ENCODE data around the gene NBEA.
"Not testable (repeated sequence)": the region's sequence is repeated elsewhere in the genome, so short reads cannot be mapped to it uniquely, and the experiment has no call there.

Gene NBEA

DNA sequence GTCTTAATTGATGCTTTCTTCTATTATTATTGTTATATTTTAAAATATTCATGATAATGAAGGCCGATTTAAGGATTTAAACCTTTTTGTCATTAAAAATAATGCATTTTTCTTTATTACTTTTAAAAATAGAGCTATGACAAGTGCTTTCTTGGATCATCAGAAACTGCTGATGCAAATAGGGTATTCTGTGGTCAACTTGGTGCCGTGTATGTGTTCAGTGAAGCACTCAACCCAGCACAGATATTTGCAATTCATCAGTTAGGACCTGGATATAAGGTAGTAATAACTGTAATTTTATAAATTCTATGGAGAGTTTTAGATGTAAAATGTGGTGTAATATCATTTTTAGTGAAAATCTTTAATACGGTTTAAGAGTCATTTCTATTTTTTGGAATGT lies 116.5 kb downstream of the NBEA start:
- DNase-seq (ENCODE audit: low read depth in 4 of 4, low spot score in 1 of 4), result not testable (repeated sequence)

DNA sequence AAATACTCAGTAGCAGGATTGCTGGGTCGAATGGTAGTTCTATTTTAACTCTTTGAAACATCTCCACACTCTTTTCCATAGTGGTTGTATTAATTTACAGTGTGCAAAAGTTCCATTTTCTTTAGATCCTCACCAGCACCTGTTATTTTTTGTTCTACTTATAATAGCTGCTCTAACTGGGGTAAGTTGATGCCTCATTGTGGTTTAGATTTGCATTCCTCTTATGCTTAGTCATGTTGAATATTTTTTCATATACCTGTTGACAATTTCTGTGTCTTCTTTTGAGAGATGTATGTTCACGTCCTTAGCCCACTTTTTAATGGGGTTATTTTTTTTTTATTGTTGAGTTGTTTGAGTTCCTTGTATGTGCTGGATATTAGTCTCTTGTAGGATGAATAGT lies 144.6 kb downstream of the NBEA start:
- DNase-seq (ENCODE audit: low read depth in 4 of 4, low spot score in 1 of 4), result no peak

DNA sequence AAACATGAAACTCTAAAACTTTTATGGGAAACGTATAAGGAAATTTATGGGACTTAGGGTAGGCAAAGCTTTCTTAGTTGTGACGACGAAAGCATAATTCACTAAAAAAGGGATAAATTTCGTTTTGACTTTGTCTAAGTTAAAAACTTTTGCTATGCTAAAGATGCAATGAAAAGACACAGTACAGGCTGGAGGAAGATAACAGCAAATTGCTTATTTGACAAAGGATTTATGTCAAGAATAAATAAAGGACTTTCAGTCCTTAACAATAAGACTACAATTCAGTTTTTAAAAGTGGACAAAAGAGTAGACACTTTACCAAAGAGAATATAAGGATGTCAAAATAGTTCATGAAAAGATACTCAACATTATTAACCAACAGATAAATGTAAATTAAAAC lies 150.2 kb downstream of the NBEA start:
- no peak for DNase-seq (ENCODE audit: low read depth in 4 of 4, low spot score in 1 of 4)

DNA sequence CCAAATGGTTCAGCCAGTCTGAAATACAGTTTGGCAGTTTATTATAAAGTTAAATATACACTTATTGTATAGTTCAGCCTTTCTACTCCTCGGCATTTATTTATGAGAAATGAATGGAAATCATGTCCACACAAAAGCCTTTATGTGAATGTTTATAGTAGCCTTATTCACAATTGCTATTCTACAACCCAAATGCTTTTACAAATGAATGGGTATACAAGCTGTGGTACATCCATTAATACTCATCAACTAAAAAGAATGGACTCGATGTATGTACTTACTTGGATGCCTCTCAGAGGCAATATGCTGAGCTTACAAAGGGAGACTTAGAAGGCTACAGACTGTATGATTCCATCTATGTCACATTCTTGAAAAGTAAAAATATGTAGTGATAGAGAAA lies 150.7 kb downstream of the NBEA start:
- no peak for DNase-seq (ENCODE audit: low read depth in 4 of 4, low spot score in 1 of 4)

DNA sequence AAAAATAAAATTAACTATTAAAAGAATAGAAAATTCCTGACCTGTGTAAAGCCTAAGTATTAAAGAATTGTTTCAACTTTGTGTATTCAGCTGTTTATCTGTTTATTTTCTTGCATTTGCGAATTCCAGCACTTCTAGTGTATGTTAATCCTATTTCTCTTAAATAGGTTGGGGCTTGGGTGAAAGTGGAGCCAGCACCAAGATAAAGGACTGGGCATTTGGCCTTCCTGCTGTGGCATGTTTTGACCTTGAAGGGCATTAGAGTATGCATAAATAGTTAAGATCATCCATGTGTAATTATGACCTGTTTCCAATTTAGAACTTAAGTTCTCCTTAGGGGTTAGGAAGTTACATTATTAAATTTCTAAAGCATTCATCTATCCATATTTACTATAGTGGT lies 151.3 kb downstream of the NBEA start:
- no peak for DNase-seq (ENCODE audit: low read depth in 4 of 4, low spot score in 1 of 4)

DNA sequence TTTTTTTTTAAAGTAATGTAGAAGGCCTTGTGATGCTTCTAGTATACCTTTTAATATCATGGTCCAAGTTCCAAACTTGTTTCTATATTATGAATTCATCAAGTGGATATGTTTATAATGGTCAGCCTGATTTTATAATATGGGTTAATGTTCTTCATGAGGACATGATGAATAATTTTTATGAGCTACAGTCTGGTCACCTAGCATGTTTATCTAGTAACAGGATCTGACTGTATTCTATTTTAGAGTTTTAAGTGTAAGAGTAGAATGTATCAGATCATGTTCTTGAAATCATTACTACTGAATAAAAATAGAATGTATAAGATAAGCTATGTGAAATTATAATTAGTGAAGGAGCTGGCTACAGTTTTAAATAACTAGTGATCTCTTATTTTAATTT lies 164.7 kb downstream of the NBEA start:
- DNase-seq (ENCODE audit: low read depth in 4 of 4, low spot score in 1 of 4), result not testable (repeated sequence)

DNA sequence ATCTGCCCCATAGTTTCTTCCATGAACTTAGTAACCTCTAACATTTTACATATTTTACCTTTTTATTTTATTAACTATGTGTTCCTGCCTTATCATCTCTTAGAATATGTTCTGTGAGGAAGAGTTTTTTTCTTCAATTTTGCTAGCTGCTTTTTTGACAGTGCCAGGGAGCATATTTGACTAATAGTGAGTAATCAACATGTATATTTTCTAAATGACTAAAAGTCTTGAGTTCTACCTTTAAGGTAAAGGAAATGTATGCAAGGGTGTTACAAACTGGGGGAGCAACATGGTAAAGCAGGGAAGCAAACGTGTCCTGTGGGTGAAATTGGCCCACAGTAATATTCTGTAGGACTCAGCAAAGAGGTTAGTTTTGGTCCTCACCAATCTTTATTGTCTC lies 165.5 kb downstream of the NBEA start:
- no peak for DNase-seq (ENCODE audit: low read depth in 4 of 4, low spot score in 1 of 4)

DNA sequence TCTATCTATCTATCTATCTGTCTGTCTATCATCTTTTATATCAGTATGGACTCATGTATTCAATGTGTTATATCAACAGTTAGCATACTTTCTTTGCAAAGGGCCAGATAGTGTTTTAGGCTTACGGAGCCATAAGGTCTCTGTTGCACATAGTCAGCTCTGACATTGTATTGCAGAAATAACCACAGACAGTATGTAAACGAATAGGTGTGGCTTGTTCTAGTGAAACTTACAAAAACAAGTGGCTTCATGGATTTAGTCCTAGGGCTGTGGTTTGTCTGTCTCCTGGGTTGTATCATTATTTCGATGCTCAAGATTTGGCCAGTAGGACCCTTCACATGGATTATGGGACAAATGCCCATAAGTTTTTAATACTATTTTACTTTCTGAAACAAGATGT lies 171.5 kb downstream of the NBEA start:
- not testable (repeated sequence) for DNase-seq (ENCODE audit: low read depth in 4 of 4, low spot score in 1 of 4)

DNA sequence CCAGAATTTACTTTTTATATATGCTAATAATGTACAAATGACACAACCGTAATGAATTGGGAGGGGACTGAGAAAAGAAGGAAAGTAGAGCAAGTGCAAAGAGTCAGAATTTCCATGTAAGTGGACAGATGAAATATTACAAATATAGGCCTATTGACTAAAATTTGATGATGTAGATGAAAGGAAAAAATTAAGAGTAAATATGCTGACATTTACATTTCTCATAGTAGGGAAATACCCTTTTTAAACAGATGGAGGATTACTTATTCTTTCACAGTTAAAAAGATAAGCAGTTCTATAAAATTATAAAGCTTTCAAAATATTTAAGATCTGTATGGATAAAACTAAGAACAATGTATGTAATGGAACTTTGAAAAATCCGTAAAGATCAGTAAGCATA lies 185.4 kb downstream of the NBEA start:
- DNase-seq (ENCODE audit: low read depth in 4 of 4, low spot score in 1 of 4), result no peak

DNA sequence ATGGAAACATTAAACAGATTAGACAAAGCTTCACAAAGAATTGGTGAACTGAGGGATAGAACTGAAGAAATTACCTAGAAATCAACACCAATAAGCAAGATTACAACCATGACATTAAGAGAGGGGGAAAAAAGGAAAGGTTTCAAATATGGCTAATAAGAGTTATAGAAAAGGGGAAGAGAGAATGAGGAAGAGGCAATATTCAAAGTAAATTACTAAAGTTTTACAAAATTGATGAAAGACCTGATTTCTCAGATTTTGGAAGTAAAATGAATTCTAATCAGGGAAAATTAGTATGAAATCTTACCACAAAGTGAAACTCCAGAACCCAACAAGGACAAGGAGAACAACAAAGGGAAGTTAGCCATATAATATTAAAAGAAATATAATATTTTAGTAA lies 187.4 kb downstream of the NBEA start:
- DNase-seq (ENCODE audit: low read depth in 4 of 4, low spot score in 1 of 4), result no peak

DNA sequence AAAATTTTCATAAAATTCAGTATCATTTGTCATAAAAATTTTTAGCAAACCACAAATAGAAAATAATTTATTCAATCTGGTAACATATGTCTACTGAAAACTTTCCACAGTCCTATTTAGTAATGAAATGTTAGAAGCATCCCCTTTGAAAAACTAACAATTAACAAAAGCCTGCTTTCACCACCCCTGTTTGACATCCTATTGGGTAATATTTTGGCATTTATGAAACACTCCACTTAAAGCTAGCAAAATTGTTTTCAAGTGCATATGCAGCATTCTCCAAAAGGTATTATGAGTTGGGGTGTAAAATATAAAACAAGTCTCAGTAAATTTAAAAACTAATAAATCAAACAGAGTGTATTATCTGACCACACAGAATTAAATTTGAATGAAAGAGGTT lies 189.4 kb downstream of the NBEA start:
- no peak for DNase-seq (ENCODE audit: low read depth in 4 of 4, low spot score in 1 of 4)

DNA sequence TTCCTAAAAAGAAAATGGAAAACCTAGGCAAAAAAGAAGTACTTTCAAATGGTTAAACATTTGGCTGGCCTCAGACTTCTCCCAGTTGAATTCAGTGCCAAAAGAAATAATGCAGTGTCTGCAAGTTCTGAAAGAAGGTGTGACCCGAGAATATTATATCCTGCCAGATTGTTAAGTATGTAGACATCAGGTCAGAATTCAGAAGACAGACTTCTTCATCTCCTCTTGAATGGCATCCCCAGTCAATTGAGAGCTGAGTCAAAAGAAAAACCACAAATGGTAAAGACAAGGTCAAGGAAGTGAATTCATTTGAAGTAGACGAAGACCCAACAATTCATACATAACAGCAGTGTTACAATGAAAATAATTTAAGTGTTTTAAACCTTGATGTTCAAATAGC lies 194.5 kb downstream of the NBEA start:
- no peak for DNase-seq (ENCODE audit: low read depth in 4 of 4, low spot score in 1 of 4)

DNA sequence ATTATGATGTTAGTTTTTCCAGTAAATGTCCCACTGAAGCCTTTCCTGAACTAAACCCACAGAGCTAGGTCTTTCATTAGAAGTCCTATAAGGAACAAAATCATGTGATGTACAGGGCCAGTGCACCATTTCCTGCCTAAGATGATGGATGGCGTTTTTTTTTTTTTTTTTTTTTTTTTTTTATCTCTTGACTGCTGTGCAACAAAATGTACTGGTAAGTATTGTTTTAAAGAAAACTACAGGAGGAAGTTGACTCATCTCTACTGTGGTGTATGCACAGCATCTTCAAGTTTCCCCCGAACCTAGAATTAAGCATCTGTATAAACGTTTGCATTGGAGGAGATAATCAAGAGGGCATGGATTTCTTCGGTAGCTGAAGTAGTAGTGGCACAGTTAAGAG lies 197.5 kb downstream of the NBEA start:
- no peak for DNase-seq (ENCODE audit: low read depth in 4 of 4, low spot score in 1 of 4)

DNA sequence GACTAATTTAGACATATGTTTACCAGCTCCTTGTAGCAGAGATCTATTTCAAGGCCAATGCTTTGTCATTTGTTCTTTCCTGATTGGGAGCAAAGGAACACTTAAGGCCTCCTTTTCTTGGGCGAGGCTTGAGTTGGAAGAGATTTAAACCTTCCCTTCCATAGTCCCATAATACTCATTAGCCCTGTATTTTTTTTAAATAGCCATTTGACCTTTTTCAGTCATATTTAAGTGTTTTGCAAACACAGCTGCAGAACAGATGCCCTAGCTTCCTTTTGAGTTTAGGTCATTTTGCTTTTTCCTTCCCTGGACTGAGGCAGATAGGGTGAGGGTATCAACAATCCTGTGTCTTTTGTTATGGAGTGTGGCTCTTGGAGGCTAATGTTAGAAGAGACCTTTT lies 198.3 kb downstream of the NBEA start:
- DNase-seq (ENCODE audit: low read depth in 4 of 4, low spot score in 1 of 4), result no peak

DNA sequence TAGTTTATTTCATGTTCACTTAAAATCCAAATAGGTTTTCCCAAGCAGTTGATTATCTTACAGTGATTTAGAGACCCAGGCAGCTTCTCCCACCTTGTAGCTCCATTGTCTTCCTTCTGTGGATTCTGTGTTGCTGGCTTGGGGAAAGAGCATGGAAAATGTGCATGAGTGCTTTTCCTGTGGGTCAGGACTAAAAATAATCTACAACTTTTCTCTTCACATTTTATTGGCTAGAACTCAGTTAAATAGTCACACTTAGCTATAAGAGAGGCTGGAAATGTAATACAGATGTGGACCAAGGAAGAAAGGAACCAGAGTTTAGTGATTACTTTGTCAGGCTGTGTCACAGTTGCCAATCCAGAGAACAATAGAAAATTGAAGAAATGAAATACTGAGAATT lies 198.8 kb downstream of the NBEA start:
- DNase-seq (ENCODE audit: low read depth in 4 of 4, low spot score in 1 of 4), result no peak

DNA sequence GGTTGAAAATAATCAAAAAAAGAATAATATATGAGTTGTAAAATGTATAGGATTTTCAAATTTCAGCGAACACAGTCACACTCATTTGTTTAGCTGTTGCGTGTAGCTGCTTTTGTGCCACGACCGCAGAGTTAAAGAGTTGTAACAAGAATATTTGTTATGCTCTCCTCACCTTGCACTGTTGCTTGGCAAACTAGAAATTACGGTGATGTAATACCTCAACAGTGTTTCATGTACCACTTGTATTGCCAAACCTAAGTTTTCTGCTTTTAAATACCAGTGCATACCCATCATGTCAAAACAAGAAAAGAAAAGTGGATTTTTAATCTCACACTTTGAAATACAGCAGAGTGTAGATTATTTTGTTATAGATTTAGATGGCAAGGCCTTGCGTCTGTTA lies 201.1 kb downstream of the NBEA start:
- no peak for DNase-seq (ENCODE audit: low read depth in 4 of 4, low spot score in 1 of 4)

DNA sequence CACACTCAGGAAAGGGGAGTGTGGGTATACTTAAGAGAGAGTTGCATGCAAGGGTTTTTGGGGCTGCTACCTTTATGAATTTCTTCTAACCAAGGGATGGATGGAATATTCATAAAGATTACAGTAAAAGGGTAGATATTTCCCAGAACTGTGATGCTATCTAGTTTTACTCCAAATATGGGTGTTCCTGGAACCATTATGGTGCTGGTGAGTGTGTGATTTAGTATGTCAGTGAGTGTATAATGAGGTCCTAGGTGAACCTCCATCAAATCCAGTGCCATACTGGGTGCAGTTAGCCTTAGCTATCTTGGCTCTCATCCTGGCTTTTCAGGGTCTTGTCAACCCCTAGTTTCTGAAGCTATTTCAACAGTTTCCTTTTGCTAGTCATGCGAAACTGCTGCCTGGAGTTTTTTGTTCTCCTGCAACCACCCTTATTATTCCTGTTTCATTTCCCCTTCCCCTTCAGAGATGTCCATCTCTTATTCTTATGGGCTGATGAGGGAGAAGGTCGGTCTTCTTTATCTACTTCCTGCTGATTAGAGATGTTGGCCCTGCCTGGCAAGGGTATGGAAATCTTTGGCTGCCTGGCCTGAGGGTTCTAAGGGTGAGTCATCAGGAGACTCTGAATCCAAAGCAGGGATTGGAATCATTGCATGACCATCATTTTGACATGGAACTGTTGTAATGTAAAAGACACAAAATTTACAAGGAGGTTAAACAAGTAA lies 202.3 kb downstream of the NBEA start:
- no peak for DNase-seq (ENCODE audit: low read depth in 4 of 4, low spot score in 1 of 4)

DNA sequence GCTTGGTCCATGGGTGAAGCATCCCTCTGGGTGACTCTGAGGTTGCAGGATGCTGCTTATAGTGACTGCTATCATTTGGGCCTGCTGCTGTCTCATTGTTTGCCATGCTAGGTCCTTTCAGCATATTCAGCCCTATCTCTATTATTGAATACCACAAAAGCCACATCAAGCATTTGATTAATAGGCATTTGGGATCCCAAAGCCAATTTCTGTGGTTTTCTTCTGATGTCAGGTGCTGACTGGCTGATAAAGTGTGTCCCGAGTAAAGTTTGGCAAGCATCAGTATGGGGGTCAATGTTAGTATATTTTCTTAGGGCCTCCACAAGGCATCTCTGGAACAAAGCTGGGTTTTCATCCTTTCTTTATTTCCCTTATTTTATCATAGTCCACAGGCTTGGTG lies 204.6 kb downstream of the NBEA start:
- DNase-seq (ENCODE audit: low read depth in 4 of 4, low spot score in 1 of 4), result no peak

DNA sequence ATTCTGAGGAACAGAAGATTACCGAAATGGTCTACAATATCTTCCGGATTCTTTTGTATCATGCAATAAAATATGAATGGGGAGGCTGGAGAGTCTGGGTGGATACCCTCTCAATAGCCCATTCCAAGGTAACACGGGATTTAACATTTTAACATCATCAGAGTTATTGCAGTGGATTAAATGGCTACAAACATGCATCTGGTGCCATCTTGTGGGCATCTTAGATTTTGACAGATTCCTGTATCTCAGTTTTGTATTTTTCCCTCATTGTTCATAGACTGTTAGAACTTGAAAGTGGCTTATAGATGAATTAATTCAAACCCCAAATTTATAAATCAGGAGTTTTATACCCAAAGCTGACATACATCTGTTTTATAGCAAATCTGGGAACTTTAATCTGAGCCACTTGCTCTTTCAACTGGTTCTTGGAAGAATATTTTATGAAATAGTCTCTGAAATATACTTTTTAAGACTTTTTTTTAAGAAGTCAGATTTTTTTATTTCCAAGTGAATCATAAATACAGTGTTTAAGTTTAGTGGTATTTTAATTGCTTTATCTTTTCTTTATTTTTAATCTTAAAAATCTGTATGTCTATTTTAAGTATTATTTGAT lies 215.2 kb downstream of the NBEA start:
- DNase-seq (ENCODE audit: low read depth in 4 of 4, low spot score in 1 of 4), result no peak

DNA sequence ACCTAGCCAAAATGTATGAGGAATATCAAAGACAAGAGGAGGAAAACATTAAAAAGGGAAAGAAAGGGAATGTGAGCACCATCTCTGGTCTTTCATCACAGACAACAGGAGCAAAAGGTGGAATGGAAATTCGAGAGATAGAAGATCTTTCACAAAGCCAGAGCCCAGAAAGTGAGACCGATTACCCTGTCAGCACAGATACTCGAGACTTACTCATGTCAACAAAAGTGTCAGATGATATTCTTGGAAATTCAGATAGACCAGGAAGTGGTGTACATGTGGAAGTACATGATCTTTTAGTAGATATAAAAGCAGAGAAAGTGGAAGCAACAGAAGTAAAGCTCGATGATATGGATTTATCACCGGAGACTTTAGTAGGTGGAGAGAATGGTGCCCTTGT lies 217.0 kb downstream of the NBEA start:
- DNase-seq (ENCODE audit: low read depth in 4 of 4, low spot score in 1 of 4), result no peak

DNA sequence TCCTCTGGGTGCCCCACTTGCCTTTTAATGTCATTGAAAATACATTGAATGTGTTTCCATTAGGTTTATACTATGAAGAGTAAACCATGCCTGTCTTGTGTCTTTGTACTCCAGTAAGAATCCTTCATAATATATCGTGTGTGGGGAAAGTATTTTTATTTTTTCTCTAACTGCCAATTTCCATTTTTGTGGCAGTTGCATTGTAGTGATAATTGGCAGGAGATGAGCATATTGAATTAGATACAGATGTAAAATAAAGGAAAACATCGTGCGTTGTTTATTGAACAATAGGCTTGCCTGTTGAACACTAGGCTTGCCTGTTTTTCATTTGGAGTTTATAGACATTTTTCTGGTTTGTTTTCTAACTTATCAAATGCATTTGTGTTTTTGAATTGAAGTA lies 218.8 kb downstream of the NBEA start:
- DNase-seq (ENCODE audit: low read depth in 4 of 4, low spot score in 1 of 4), result no peak

DNA sequence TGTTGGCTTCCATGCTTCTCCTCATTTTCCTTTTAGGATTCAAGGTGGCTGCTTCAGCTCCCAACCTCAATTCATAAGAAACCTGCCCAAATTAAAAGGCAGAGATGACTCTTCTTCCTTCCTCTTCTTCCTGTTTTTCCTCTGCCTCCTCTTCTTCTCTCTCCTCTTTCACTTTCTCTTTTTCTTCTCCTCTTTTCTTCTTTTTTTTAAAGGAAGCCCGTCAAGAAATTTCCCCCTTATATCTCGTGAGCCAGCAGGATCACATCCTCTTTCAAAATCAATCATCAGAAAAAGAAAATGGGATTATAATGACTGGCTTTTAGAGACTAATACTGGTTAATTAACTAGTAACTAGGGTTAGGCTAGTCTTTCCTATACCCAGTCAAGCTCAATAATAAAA lies 220.3 kb downstream of the NBEA start:
- DNase-seq (ENCODE audit: low read depth in 4 of 4, low spot score in 1 of 4), result no peak

DNA sequence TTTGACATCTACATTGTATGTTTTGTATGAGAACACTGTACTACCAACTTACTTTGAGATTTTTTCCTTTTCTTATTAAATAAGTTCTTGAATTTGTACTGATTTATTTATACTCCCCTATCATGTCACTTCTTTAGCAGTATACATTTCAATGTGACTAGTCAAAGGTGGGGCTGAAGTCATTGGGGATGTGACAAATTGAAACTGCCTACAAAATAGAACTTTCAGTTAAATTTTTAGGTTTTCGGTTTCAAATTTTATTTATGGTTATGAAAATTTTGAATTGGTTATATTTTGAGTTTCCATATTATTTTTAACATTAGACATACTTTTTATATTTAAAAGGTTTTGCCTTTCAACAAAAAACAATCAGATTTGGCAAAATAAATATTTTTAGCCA lies 221.6 kb downstream of the NBEA start:
- no peak for DNase-seq (ENCODE audit: low read depth in 4 of 4, low spot score in 1 of 4)

Data from stimulated activated CD4-positive, alpha-beta T cell treated with anti-CD3 and anti-CD28 coated beads, Interleukin-1b, Interleukin-23, amount 100 ng/mL, for 24 hours (primary cell).